SK-N-SH (cell line): ENCODE measurements around the gene ZMIZ2. TPM values are rescaled to one million over a fixed set of nuclear protein-coding genes. Genes with fewer than 3 reads are reported as not detected.
A peak's percentile ranks its signal among the peaks of the same experiment; 100 is the strongest.

ENCODE experiments used
- CTCF ChIA-PET: fragments of 300-600, 350-600 bp; formaldehyde crosslinking; extraction: SDS; loops from one replicate; lab custom pipeline; 2021; lab: Yijun Ruan, JAX
- POLR2A ChIA-PET: fragments of 350-600 bp; sonication (Branson Sonifier 250); formaldehyde crosslinking; extraction: SDS; loops from one replicate; lab custom pipeline; 2020; ENCODE audit warnings: antibody characterized with exemption, inconsistent platforms; lab: Yijun Ruan, JAX
- DNase-seq: peaks from one replicate; pipeline ENCODE4 v3.0.0; 2012
- H2AFZ ChIP-seq: fragments of 200-600 bp; sonication (generic); 2 replicates; pipeline ENCODE4 v1.8.1; 2016; ENCODE audit warnings: antibody characterized with exemption, mild to moderate bottlenecking, low read depth
- H3F3A ChIP-seq: fragments of 200-600 bp; sonication (generic); replicated peaks from 2 replicates; pipeline ENCODE3; 2016; ENCODE audit warnings: antibody characterized with exemption, mild to moderate bottlenecking; ENCODE audit not compliant: insufficient read depth
- H3K27ac ChIP-seq, 2 experiments: fragments of 200-500 bp in 1 of 2; fragments of 200-600 bp in 1 of 2; sonication (Bioruptor generic) in 1 of 2; sonication (generic), shearing (Covaris generic) in 1 of 2; 2 replicates each; pipeline versions ENCODE4 v1.5.1 to v1.6.1; 2014 to 2016; ENCODE audit warnings: low read depth in 2 of 2, inconsistent platforms in 1 of 2, low read length in 1 of 2, mild to moderate bottlenecking in 1 of 2, mixed read lengths in 1 of 2
- H3K27me3 ChIP-seq: fragments of 200-600 bp; sonication (generic), shearing (Covaris generic); 2 replicates; pipeline ENCODE4 v1.6.1; 2016; ENCODE audit warnings: mixed run types; ENCODE audit not compliant: insufficient read depth
- H3K36me3 ChIP-seq, 2 experiments: fragments of 200-500 bp in 1 of 2; fragments of 200-600 bp in 1 of 2; sonication (Bioruptor generic) in 1 of 2; sonication (generic) in 1 of 2; replicated peaks in 1 of 2; 2 replicates each; pipeline versions ENCODE3 to v1.5.1; 2014 to 2016; ENCODE audit warnings: low read length in 1 of 2, mild to moderate bottlenecking in 1 of 2; ENCODE audit not compliant: insufficient read depth in 2 of 2, control insufficient read depth in 1 of 2
- H3K4me1 ChIP-seq, 2 experiments: fragments of 200-500 bp in 1 of 2; fragments of 200-600 bp in 1 of 2; sonication (Bioruptor generic) in 1 of 2; sonication (generic), shearing (Covaris generic) in 1 of 2; 2 replicates each; pipeline versions ENCODE4 v1.5.1 to v1.6.1; 2014 to 2016; ENCODE audit warnings: low read depth in 1 of 2, low read length in 1 of 2, mixed run types in 1 of 2; ENCODE audit not compliant: insufficient read depth in 2 of 2, control insufficient read depth in 1 of 2
- H3K4me2 ChIP-seq: fragments of 200-600 bp; sonication (generic), shearing (Covaris generic); 2 replicates; pipeline ENCODE4 v1.6.1; 2017; ENCODE audit warnings: mixed run types
- H3K4me3 ChIP-seq, 2 experiments: fragments of 200-500 bp in 1 of 2; fragments of 200-600 bp in 1 of 2; sonication (Bioruptor generic) in 1 of 2; sonication (generic), shearing (Covaris generic) in 1 of 2; 2 replicates each; pipeline versions ENCODE4 v1.5.1 to v1.8.1; 2014 to 2016; ENCODE audit warnings: low read depth in 2 of 2, inconsistent platforms in 1 of 2, low read length in 1 of 2, mild to moderate bottlenecking in 1 of 2, mixed read lengths in 1 of 2, moderate library complexity in 1 of 2
- H3K79me2 ChIP-seq: fragments of 200-600 bp; sonication (generic); 2 replicates; pipeline ENCODE4 v1.8.1; 2017; ENCODE audit warnings: mild to moderate bottlenecking; ENCODE audit not compliant: insufficient read depth
- H3K9ac ChIP-seq: fragments of 200-600 bp; sonication (generic); 2 replicates; pipeline ENCODE4 v1.6.1; 2017; ENCODE audit warnings: mixed run types
- H3K9me2 ChIP-seq: fragments of 200-600 bp; sonication (generic); 2 replicates; pipeline ENCODE4 v1.6.1; 2017; ENCODE audit warnings: mixed run types
- H3K9me3 ChIP-seq: fragments of 200-600 bp; sonication (generic); 2 replicates; pipeline ENCODE4 v1.6.1; 2017; ENCODE audit warnings: mixed run types, mild to moderate bottlenecking, moderate library complexity
- H4K20me1 ChIP-seq: fragments of 200-600 bp; sonication (generic); 2 replicates; pipeline ENCODE4 v1.6.1; 2017; ENCODE audit warnings: mild to moderate bottlenecking, mixed run types; ENCODE audit not compliant: insufficient read depth
- EZH2phosphoT487 ChIP-seq: fragments of 200-600 bp; sonication (generic); IDR thresholded peaks from 2 replicates; pipeline ENCODE4 v1.6.1; 2017; ENCODE audit warnings: low read depth, mixed run types, mild to moderate bottlenecking, antibody characterized with exemption, moderate library complexity, borderline replicate concordance
- MXI1 ChIP-seq: IDR thresholded peaks from 2 replicates; pipeline ENCODE4 v1.6.1; 2012; ENCODE audit warnings: mild to moderate bottlenecking, low read depth, low read length, improper control_type of control experiment
- REST ChIP-seq: IDR thresholded peaks from 2 replicates; pipeline ENCODE4 v1.6.1; 2012; ENCODE audit warnings: mild to moderate bottlenecking, low read depth, low read length, moderate library complexity
- RFX5 ChIP-seq: IDR thresholded peaks from 2 replicates; pipeline ENCODE4 v1.6.1; 2012; ENCODE audit warnings: mild to moderate bottlenecking, improper control_type of control experiment, low read length
- RXRA ChIP-seq: IDR thresholded peaks from 2 replicates; pipeline ENCODE4 v1.4.0; 2012; ENCODE audit warnings: low read depth, mild to moderate bottlenecking, borderline replicate concordance
- SIN3A ChIP-seq: IDR thresholded peaks from 2 replicates; pipeline ENCODE4 v1.6.1; 2012; ENCODE audit warnings: low read depth, mild to moderate bottlenecking, low read length, moderate library complexity, borderline replicate concordance
- WGBS: methylation state at CpG from one replicate; pipeline ENCODE4 v1.1.6; 2017; ENCODE audit warnings: low lambda C conversion rate; 5-methylcytosine and 5-hydroxymethylcytosine counted together
- polyA plus RNA-seq, 3 experiments: library from polyadenylated mRNA; depleted of rRNA; stranded (reverse); fragments of >200 nt; gene quantifications; 2 replicates each; pipeline ENCODE4 v1.2.3, GENCODE V29; 2012
- TF ChIP-seq, protein P1 (sequence below): IDR thresholded peaks from 2 replicates; pipeline ENCODE4 v1.4.0; 2012; ENCODE audit warnings: low read depth, borderline replicate concordance
- TF ChIP-seq, protein P2 (sequence below): IDR thresholded peaks from 2 replicates; pipeline ENCODE4 v1.4.0; 2012; ENCODE audit warnings: low read depth, borderline replicate concordance

The ZMIZ2 gene
- polyA plus RNA-seq, 1 of the 3 experiments (the other 2 are of a cell fraction): 18.1 TPM

DNA sequence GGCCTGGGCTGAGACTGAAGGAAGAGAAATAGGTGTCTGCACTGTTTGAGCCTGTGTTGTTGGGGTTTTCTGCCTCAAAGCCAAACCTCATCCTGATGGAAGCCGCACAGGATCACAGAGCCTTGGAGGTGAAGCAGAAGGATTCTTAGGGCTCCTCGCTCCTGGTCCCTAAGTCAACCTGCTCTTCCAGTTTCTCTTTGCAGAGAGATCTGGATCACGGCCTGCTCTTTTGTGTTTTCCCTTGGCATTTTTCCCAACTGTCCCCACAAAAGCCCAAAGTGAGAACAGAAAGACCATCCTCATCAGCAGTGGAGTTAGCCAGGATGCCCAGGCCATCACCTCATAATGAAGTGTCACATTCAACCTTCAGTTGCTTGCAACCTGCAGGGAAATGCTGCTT lies 27.6 kb downstream of the ZMIZ2 start (continued):
- TF ChIP-seq, protein P1, sequence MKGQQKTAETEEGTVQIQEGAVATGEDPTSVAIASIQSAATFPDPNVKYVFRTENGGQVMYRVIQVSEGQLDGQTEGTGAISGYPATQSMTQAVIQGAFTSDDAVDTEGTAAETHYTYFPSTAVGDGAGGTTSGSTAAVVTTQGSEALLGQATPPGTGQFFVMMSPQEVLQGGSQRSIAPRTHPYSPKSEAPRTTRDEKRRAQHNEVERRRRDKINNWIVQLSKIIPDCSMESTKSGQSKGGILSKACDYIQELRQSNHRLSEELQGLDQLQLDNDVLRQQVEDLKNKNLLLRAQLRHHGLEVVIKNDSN: no peak
- TF ChIP-seq, protein P2, sequence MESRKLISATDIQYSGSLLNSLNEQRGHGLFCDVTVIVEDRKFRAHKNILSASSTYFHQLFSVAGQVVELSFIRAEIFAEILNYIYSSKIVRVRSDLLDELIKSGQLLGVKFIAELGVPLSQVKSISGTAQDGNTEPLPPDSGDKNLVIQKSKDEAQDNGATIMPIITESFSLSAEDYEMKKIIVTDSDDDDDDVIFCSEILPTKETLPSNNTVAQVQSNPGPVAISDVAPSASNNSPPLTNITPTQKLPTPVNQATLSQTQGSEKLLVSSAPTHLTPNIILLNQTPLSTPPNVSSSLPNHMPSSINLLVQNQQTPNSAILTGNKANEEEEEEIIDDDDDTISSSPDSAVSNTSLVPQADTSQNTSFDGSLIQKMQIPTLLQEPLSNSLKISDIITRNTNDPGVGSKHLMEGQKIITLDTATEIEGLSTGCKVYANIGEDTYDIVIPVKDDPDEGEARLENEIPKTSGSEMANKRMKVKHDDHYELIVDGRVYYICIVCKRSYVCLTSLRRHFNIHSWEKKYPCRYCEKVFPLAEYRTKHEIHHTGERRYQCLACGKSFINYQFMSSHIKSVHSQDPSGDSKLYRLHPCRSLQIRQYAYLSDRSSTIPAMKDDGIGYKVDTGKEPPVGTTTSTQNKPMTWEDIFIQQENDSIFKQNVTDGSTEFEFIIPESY: no peak

DNA sequence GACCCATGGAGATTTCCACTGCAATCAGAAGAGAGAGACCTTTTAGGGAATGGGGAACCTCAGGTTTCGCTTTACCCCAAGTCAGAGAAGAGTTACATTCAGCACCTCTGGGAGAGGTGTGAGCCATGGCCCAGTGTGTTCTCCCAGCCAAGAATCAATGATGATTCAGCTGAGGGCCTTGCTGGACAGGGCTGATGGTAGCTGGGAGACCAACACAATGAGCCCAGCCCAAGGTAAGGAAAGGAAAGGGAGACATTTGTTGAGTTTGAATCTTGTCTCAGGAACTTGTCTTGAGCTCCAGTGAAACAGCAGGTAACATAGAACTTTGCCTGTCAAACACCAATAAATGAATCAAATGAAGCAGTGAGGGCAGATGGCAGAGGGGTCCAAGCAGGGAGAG lies 33.8 kb downstream of the ZMIZ2 start:
- POLR2A ChIA-PET: interaction anchor here (1.4 kb wide), 1 partner anchor 15 kb away, joined by 6 read pairs; no protein-coding TSS in a partner anchor
- H3K9me3 ChIP-seq: no peaks in the 10 kb centered on the region
- no peaks in the 10 kb centered on the region for H4K20me1 ChIP-seq
- H3K27me3 ChIP-seq: no peaks in the 10 kb centered on the region
- H3K4me1 ChIP-seq: no peaks in the 10 kb centered on the region
- H3K4me3 ChIP-seq: no peak overlapping the region
- H3K79me2 ChIP-seq: no peaks in the 10 kb centered on the region
- no peaks in the 10 kb centered on the region for H3K9me2 ChIP-seq
- no peak overlapping the region for H3K9ac ChIP-seq
- DNase-seq: no peak
- H3K36me3 ChIP-seq: no peaks in the 10 kb centered on the region
- H2AFZ ChIP-seq: no peak overlapping the region
- H3F3A ChIP-seq: no peaks in the 10 kb centered on the region
- WGBS: 82% methylated on average over 1 of the region's 1 CpG
- CTCF ChIA-PET: interaction anchor here (0.9 kb wide), 1 partner anchor 140 kb away, joined by 3 read pairs; no protein-coding TSS in a partner anchor
- TF ChIP-seq REST (peak; percentile 74; the same call in 1 of the 2 replicates), SIN3A (no peak)
- TF ChIP-seq, all 33 proteins: peak for 1
- H3K4me2 ChIP-seq: no peak overlapping the region
- H3K27ac ChIP-seq: no peak overlapping the region

- H3K79me2 ChIP-seq: no peaks in the 10 kb centered on the region
- H3K9me3 ChIP-seq: no peaks in the 10 kb centered on the region
- H3K27ac ChIP-seq: no peak overlapping the region
- H3K4me2 ChIP-seq: no peak overlapping the region
- no peak for DNase-seq
- H3K4me1 ChIP-seq: no peaks in the 10 kb centered on the region
- no peaks in the 10 kb centered on the region for H4K20me1 ChIP-seq
- no peaks in the 10 kb centered on the region for H3F3A ChIP-seq
- no peak overlapping the region for H3K4me3 ChIP-seq
- POLR2A ChIA-PET: interaction anchor here (1.4 kb wide), 1 partner anchor 14 kb away, joined by 6 read pairs; no protein-coding TSS in a partner anchor
- no peak overlapping the region for H3K9ac ChIP-seq
- TF ChIP-seq EZH2phosphoT487 (no peak), RFX5 (no peak), RXRA (no peak), MXI1 (no peak)
- CTCF ChIA-PET: no interaction called here
- H3K9me2 ChIP-seq: no peaks in the 10 kb centered on the region
- no peak overlapping the region for H2AFZ ChIP-seq
- no peaks in the 10 kb centered on the region for H3K27me3 ChIP-seq
- H3K36me3 ChIP-seq: no peaks in the 10 kb centered on the region
These were observed 34.8 kb downstream of the ZMIZ2 start for GRCh38 chr7:44783407-44783806.
